Measurements from ENCODE around the gene ALOX5AP.

- no peak for TF ChIP-seq CTCF (conservative IDR thresholded peaks at IDR 0.05 in 1 of 2, IDR thresholded peaks at IDR 0.05 in 1 of 2; ENCODE audit: low read depth in 1 of 2, low read length in 2 of 2)
- TF ChIP-seq EZH2 (IDR thresholded peaks at IDR 0.05; ENCODE audit: low read length, missing control alignments): no peak
Observed at GRCh38 chr13:30710442-30710841, 24.9 kb upstream of the ALOX5AP start.

Data from fibroblast of lung (primary cell).